ENCODE measurements around the gene OR2H2. TPM values are rescaled to one million over a fixed set of nuclear protein-coding genes. Genes with fewer than 3 reads are reported as not detected.

The OR2H2 gene
- not detected in 2 replicates for total RNA-seq

DNA sequence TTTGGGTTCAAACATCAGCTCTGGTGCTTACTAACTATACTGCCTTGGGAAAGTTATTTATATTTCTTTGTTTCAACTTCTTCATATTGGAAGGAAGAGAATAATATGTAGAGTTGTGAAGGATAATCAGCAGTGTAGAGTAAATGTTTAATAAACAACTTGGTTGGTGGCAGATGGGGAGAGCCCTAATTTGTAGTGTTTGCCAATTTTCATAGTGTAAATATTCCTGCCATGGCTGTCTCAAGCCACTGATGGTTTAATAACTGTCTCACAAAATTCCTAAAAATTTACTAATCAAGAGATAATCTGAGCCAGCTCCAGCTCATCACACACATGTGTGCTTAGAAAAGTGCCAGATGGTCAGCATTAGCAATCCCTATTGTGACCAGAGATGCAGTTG, at the start of gene OR2H2:
Gene OR2H2 (plus strand): TSS at position 301 of the 400 bp plus-strand sequence. CDS start 2,824 bp downstream, outside the sequence.

DNA sequence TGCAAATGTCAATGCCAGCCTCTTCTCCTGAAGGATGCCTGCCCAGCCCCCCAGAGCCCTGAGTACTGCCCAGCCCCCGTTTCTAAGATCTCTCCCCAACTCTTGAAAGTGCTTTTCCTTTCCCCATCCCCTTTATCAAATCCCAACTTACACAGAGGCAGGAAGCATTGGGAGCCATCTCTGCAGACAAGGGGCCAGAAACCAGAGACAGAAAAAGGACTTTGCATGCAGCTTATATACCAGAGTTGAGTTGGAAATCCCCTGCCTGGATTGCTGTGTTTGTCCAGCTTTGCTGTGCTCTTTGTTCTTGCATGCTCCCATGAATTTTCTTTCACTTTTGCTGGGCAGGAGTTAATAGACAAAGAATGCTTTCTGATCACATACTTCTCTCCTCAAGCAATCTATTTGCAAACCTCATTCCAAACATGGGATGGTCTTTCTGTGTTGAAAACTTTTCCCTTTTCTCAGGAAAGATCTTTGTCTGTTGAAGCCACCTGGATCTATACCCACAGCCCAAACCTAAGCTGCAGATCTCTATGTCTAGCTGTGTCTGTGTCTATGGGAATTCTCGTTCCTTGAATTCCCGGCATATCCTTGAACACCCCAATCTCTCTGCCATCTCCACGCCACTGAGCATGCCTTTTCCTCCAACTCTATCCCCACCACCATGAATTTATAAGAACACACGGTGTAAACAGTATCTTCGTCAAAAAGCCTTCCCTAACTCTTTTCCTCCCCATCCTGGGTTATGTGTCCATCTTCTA, 25.2 kb upstream of the OR2H2 start, which contains the start of gene UBD:
Gene UBD (minus strand): TSS at position 209 of the 764 bp plus-strand sequence. CDS start 31 bp downstream, at position 178.

DNA sequence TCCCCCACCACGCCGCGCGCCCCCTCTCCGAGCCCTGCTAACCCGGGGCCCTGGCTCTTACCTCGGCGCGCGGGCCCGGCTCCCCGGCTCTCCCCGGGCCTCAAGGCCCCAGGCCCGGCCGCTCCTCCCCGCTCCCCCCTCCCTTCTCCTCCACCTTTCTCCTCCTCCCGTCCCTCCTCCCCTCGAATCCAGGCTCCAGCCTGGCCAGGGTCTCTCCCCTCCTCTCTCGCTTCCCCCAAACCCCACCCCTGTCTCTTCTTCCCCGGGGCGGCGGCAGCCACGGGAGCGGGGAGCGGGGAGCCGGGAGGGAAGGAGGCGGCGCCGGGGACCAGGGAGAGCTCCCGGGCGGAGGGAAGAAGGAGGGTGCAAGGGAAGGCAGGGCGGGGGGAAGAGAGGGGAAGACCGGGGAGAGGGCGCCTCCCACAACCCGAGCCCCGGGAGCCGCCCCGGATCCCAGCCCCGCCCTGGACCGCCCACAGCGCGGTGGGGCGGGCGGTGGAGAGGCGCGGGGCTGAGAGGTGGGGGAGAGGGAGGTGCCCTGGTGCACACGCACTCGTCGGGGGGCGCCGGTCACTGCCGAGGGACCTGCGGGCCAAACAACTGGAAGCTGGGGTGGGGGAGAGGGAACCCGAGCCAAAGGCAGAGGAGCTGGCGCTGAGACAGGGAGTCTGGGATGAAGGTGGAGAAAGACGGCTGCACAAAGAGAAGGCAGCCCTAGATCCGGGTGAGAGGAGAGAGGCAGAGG, 48.0 kb downstream of the OR2H2 start, which contains the start of gene GABBR1:
Gene GABBR1 (minus strand): TSS at position 395 of the 745 bp plus-strand sequence. CDS start 798 bp downstream, outside the sequence.

Small RNA genes lying within 50 kb of the gene (small RNA-seq; reads per million reads assigned to genes)
- gene SNORD32B, result not detected
- gene SUMO2P1, result not detected
- not detected for gene TMEM183AP1

Other genes with a start within 250 kb of the OR2H2 start
- not detected in 2 replicates for gene OR5V1, start 216.3 kb upstream of the OR2H2 start, total RNA-seq
- not detected in 2 replicates for gene OR12D3, start 209.8 kb upstream of the OR2H2 start, total RNA-seq
- gene OR12D2, start 189.5 kb upstream of the OR2H2 start, total RNA-seq, result not detected in 2 replicates
- gene OR12D1, start 170.2 kb upstream of the OR2H2 start, total RNA-seq, result not detected in 2 replicates
- gene OR10C1, start 145.8 kb upstream of the OR2H2 start, total RNA-seq, result not detected in 2 replicates
- not detected in 2 replicates for gene OR11A1, start 128.1 kb upstream of the OR2H2 start, total RNA-seq
- gene OR2H1, start 128.0 kb upstream of the OR2H2 start, total RNA-seq, result not detected in 2 replicates
- gene MAS1L, start 97.2 kb upstream of the OR2H2 start, total RNA-seq, result not detected in 2 replicates
- gene UBD, start 25.4 kb upstream of the OR2H2 start, total RNA-seq, result not detected in 2 replicates
- 15.5 and 16.6 TPM in 2 replicates for gene GABBR1, start 48.1 kb downstream of the OR2H2 start, total RNA-seq
- not detected in 2 replicates for gene MOG, start 72.0 kb downstream of the OR2H2 start, total RNA-seq
- gene ZFP57, start 96.0 kb downstream of the OR2H2 start, total RNA-seq, result 0.24 TPM in 1 of 2 replicates, not detected in the other
- gene HLA-F, start 138.3 kb downstream of the OR2H2 start, total RNA-seq, result 13.7 and 15.9 TPM in 2 replicates
- not detected in 2 replicates for gene HLA-G, start 242.7 kb downstream of the OR2H2 start, total RNA-seq